AG04450 (cell line): ENCODE results near the gene CDC26. TPM values are rescaled to one million over a fixed set of nuclear protein-coding genes. Genes with fewer than 3 reads are reported as not detected.
A peak's percentile ranks its signal among the peaks of the same experiment; 100 is the strongest.

Source experiments
- CTCF ChIA-PET: fragments of 300-600, 350-600 bp; formaldehyde crosslinking; extraction: SDS; loops from one replicate; lab custom pipeline; 2022; ENCODE audit warnings: antibody characterized with exemption, inconsistent platforms; lab: Charles Lee
- POLR2A ChIA-PET: fragments of 350-600 bp; formaldehyde crosslinking; extraction: SDS; loops from one replicate; lab custom pipeline; 2021; ENCODE audit warnings: antibody characterized with exemption, inconsistent platforms; lab: Yijun Ruan, JAX
- DNase-seq: peaks from one replicate; pipeline ENCODE4 v3.0.0-alpha.2; 2011; ENCODE audit warnings: low read depth, low spot score
- H3K27ac ChIP-seq: one replicate; pipeline ENCODE4 v1.5.1; 2012; ENCODE audit warnings: low read depth, low read length, control low read depth
- H3K27me3 ChIP-seq: one replicate; pipeline ENCODE4 v1.6.0; 2012; ENCODE audit warnings: low read length; ENCODE audit not compliant: control insufficient read depth, insufficient read depth
- H3K4me3 ChIP-seq: 2 replicates; pipeline ENCODE4 v1.5.1; 2011; ENCODE audit warnings: mild to moderate bottlenecking, low read depth, low read length, control low read depth
- H3K9me3 ChIP-seq: 2 replicates; pipeline ENCODE4 v1.5.1; 2012; ENCODE audit warnings: low read length; ENCODE audit not compliant: control insufficient read depth, insufficient read depth
- polyA plus RNA-seq: library from polyadenylated mRNA; depleted of rRNA; stranded (reverse); fragments of >200 nt; gene quantifications from 2 replicates; pipeline ENCODE4 v1.2.3, GENCODE V29; 2011; rRNA removed
- TF ChIP-seq, protein P1 (sequence below): IDR thresholded peaks from 2 replicates; pipeline ENCODE4 v1.5.1; 2011; ENCODE audit warnings: low read depth, low read length, control low read depth, inconsistent platforms

CDC26 gene
- polyA plus RNA-seq, 1 experiment = 52.6 TPM

DNA sequence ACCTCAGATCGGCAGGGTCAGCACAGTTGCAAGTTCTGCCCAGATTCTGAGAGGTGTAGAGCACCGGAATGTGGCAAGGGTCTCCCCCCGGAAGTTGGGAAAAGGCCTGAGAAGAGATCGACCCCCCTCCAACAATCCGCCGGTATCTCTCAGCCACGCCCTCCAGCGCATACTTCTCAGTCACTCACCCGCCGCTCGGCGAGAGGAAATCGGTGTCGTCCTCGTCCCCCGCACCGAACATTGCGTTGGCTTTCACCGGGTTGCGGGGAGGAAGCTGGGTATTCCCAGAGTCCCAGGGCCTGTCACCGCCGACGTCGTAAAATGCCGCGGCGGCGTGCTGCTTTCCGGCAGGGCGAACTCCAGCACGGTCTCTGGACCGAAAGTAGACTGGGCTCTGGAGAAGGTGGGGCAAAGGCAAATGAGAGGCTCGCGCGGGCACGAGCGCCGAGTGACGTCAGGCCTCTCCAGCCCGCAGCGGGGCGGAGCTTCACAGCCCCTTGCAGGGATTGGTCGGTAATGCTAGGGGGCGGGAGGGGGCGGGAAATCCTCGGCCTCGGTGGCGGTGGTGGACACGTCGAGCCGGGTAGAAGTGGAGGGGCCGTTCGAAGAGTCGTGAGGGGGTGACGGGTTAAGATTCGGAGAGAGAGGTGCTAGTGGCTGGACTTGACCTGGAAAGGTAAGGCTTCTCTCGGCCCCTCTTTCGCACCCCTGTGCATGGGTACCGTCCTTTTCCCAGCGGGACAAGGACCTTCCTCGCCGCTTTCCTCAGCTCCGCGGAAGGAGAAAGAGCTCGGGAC is 54.2 kb downstream of the CDC26 start, which contains the start of the genes FKBP15 and SLC31A1:
FKBP15 (minus strand) TSS at position 275 of the 797 bp plus-strand sequence; CDS start at position 241, 34 bp downstream.
SLC31A1 (plus strand) TSS at position 542 of the 797 bp plus-strand sequence. CDS start 34,605 bp downstream, outside the sequence.
- Histone ChIP-seq H3K27me3 (no peaks in the 10 kb centered on the region), H3K27ac (peak within 1 kb of the TSS; percentile 39), H3K4me3 (peak within 1 kb of the TSS; percentile 91), H3K9me3 (no peaks in the 10 kb centered on the region)
- CTCF ChIA-PET = interaction anchor here (1.5 kb wide), 1 partner anchor 53 kb away, joined by 5 read pairs; no protein-coding TSS in a partner anchor
- POLR2A ChIA-PET = interaction anchor here (0.6 to 3.2 kb wide), 11 partner anchors 11 to 599 kb away, joined by 3 to 15 read pairs (median 4); partner anchors contain the start of genes C9orf43, CDC26, POLE3 and PRPF4
- peak; percentile 97 for DNase-seq
- TF ChIP-seq, protein P1, sequence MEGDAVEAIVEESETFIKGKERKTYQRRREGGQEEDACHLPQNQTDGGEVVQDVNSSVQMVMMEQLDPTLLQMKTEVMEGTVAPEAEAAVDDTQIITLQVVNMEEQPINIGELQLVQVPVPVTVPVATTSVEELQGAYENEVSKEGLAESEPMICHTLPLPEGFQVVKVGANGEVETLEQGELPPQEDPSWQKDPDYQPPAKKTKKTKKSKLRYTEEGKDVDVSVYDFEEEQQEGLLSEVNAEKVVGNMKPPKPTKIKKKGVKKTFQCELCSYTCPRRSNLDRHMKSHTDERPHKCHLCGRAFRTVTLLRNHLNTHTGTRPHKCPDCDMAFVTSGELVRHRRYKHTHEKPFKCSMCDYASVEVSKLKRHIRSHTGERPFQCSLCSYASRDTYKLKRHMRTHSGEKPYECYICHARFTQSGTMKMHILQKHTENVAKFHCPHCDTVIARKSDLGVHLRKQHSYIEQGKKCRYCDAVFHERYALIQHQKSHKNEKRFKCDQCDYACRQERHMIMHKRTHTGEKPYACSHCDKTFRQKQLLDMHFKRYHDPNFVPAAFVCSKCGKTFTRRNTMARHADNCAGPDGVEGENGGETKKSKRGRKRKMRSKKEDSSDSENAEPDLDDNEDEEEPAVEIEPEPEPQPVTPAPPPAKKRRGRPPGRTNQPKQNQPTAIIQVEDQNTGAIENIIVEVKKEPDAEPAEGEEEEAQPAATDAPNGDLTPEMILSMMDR = no peak

DNA sequence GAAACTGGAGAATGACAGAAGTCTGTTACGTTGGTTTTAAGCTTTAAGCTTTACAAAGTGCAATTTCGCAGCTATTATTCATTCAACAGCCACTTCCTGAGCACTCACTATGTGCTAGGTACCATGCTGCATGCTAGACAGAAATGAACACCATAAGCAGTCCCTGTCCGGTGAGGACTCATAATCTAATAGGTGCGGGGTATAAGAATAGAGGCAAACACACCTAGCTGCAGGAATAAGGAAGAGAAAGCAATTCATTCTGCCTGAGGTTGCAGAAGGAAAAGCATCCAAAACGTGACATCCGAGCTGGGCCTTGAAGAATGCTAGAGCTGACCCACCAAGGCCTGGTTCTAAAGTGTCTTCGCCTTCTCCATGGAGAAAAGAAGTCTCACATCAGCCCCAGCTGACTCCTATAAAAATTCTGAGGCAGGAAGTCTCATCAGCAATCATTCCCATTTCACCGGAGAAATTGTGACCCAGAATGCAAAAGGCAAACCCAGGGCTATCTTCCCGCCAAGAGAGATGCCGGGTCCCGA is 54.8 kb downstream of the CDC26 start:
- POLR2A ChIA-PET = interaction anchor here (0.6 to 3.2 kb wide), 7 partner anchors 12 to 600 kb away, joined by 3 to 15 read pairs (median 3); partner anchors contain the start of genes C9orf43, CDC26, POLE3 and PRPF4
- DNase-seq = no peak
- CTCF ChIA-PET = interaction anchor here (0.6 to 0.9 kb wide), 2 partner anchors 54 to 411 kb away, joined by 3 read pairs; no protein-coding TSS in a partner anchor
- Histone ChIP-seq H3K4me3 (peak overlapping the region; percentile 91), H3K27ac (no peak overlapping the region), H3K9me3 (no peaks in the 10 kb centered on the region), H3K27me3 (no peaks in the 10 kb centered on the region)
- TF ChIP-seq, protein P1 = no peak

DNA sequence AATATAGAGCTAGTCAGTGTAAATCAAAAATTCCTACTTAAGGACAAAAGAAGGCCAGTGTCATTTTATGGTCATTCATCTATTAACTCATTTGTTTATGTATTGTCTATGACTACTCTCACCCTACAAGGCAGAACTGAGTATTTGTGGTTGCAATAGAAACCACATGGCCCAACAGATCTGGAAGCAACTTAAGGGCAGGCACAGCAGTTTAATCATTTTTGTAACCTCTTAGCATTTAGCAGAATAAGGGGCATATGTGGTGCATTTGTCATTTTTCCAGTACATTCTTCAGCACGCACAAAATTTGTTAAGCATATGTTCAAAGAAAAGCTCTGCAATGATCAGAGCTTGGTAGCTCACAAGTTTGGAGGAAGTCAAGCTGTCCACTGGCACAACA is 55.4 kb downstream of the CDC26 start:
- Histone ChIP-seq H3K27ac (no peak overlapping the region), H3K4me3 (peak overlapping the region; percentile 91), H3K9me3 (no peaks in the 10 kb centered on the region), H3K27me3 (no peaks in the 10 kb centered on the region)
- TF ChIP-seq, protein P1 = no peak
- DNase-seq = peak; percentile 38
- CTCF ChIA-PET = interaction anchor here (0.6 to 0.9 kb wide), 2 partner anchors 55 to 410 kb away, joined by 3 read pairs; no protein-coding TSS in a partner anchor
- POLR2A ChIA-PET = interaction anchor here (0.6 to 3.2 kb wide), 2 partner anchors 13 to 17 kb away, joined by 3 to 15 read pairs; no protein-coding TSS in a partner anchor

DNA sequence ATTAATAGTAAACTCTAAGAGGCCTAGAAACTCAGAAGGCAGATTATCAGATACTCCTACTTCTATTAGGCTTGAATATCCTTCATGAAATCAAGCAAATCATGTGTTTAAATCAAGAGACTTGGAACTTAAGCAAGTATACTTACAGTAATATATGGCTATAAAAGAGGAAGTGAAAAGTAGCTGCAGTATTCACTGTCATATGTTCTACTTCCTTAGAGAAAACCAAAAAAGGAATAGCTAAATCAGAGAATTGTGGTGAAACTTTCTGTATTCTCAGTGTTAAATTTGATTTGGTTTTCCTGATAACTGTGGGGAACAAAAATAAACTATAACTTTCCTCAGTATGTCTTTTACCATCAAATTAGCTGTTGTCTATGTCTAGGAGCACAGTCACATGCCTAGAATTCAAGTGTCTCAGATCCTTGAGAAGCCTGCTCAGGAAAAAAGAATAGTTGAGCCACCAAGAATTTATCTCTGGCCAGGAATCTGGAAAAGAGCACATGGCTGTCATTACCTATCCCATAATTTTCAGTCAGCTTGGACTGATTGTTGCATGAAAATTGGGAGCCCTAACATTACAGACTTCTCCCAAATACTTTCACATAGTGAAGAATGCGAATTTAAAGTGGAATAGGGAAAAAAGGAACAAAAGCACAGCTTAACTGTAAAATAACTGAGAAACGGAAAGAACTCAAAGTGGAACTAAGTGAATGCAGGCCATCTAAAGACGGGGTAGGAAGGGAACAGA is 56.0 kb downstream of the CDC26 start:
- POLR2A ChIA-PET = no interaction called here
- H3K9me3 ChIP-seq = no peaks in the 10 kb centered on the region

More for the DNA sequence above, 56.0 kb downstream of the CDC26 start:
- no peaks in the 10 kb centered on the region for H3K27me3 ChIP-seq
- H3K27ac ChIP-seq = no peak overlapping the region
- DNase-seq = no peak
- H3K4me3 ChIP-seq = peak overlapping the region; percentile 91
- TF ChIP-seq, protein P1 = no peak
- CTCF ChIA-PET = interaction anchor here (0.6 to 0.9 kb wide), 2 partner anchors 55 to 410 kb away, joined by 3 read pairs; no protein-coding TSS in a partner anchor

Other genes with a start within 250 kb of the CDC26 start
- 1.7 and 2.0 TPM in 2 replicates for gene ZFP37, start 218.8 kb downstream of the CDC26 start, polyA plus RNA-seq
- gene SLC31A2, start 124.6 kb downstream of the CDC26 start, polyA plus RNA-seq = 6.6 and 6.7 TPM in 2 replicates
- gene FKBP15, start 54.3 kb downstream of the CDC26 start, polyA plus RNA-seq = 27.8 and 28.5 TPM in 2 replicates
- 34.6 and 38.4 TPM in 2 replicates for gene SLC31A1, start 54.0 kb downstream of the CDC26 start, polyA plus RNA-seq
- gene PRPF4, start 86 bp upstream of the CDC26 start, polyA plus RNA-seq = 20.1 and 20.9 TPM in 2 replicates
- gene RNF183, start 27.8 kb upstream of the CDC26 start, polyA plus RNA-seq = not detected in 2 replicates
- 0.97 and 1.5 TPM in 2 replicates for gene WDR31, start 64.7 kb upstream of the CDC26 start, polyA plus RNA-seq
- not detected in 2 replicates for gene BSPRY, start 74.0 kb upstream of the CDC26 start, polyA plus RNA-seq
- gene HDHD3, start 101.4 kb upstream of the CDC26 start, polyA plus RNA-seq = 7.2 and 7.4 TPM in 2 replicates
- gene ALAD, start 125.7 kb upstream of the CDC26 start, polyA plus RNA-seq = 11.8 and 15.9 TPM in 2 replicates
- 36.4 and 45.3 TPM in 2 replicates for gene POLE3, start 135.1 kb upstream of the CDC26 start, polyA plus RNA-seq
- 0.50 and 0.56 TPM in 2 replicates for gene C9orf43, start 135.2 kb upstream of the CDC26 start, polyA plus RNA-seq
- gene RGS3, start 188.2 kb upstream of the CDC26 start, polyA plus RNA-seq = 41.0 and 50.1 TPM in 2 replicates